Peyer's patch (tissue), 4 donors: Measurements from ENCODE around the gene WDR7.

ENCODE experiments used
- POLR2A ChIP-seq, 2 donors: fragments of 450-650 bp; IDR thresholded peaks; one replicate each; pipeline ENCODE4 v1.5.1; 2017; ENCODE audit warnings: antibody characterized with exemption in 2 of 2, mild to moderate bottlenecking in 2 of 2, moderate library complexity in 2 of 2
- TF ChIP-seq, protein P1 (sequence below), 6 experiments: fragments of 450-650 bp in 4 of 6; fragments of 200-600 bp in 2 of 6; sonication (generic) in 1 of 6; IDR thresholded peaks; one replicate each; pipeline ENCODE4 v1.5.1; 2017 to 2019; ENCODE audit warnings: antibody characterized with exemption in 6 of 6, mild to moderate bottlenecking in 3 of 6, moderate library complexity in 1 of 6

DNA sequence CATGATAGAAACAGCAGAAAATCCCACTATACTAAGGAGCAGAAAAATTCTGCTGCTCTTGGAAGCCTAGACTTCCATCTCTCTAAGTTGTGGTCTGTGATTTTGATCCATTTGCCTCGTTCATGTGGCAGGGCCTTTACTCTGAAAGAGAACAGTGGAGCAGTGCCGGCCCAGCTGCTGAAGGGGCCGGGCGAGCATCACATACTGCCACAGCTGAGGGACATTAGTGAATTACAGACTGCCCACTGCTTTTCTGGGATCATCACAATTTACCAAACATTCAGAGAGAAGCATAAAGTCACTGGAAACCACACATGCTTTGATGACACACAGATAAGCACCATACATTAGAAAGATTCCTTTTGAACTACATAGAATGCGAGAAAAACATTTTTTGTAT, 278.7 kb downstream of the WDR7 start:
- TF ChIP-seq POLR2A (IDR thresholded peaks at IDR 0.05) = no peak
- TF ChIP-seq, protein P1, sequence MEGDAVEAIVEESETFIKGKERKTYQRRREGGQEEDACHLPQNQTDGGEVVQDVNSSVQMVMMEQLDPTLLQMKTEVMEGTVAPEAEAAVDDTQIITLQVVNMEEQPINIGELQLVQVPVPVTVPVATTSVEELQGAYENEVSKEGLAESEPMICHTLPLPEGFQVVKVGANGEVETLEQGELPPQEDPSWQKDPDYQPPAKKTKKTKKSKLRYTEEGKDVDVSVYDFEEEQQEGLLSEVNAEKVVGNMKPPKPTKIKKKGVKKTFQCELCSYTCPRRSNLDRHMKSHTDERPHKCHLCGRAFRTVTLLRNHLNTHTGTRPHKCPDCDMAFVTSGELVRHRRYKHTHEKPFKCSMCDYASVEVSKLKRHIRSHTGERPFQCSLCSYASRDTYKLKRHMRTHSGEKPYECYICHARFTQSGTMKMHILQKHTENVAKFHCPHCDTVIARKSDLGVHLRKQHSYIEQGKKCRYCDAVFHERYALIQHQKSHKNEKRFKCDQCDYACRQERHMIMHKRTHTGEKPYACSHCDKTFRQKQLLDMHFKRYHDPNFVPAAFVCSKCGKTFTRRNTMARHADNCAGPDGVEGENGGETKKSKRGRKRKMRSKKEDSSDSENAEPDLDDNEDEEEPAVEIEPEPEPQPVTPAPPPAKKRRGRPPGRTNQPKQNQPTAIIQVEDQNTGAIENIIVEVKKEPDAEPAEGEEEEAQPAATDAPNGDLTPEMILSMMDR (IDR thresholded peaks at IDR 0.05) = no peak
